ENCODE measurements around the gene CYP11A1. TPM values are rescaled to one million over a fixed set of nuclear protein-coding genes. Genes with fewer than 3 reads are reported as not detected.

CYP11A1 gene
- polyA plus RNA-seq, 4 donors = 0.54 to 2.7 (median 0.73) TPM

DNA sequence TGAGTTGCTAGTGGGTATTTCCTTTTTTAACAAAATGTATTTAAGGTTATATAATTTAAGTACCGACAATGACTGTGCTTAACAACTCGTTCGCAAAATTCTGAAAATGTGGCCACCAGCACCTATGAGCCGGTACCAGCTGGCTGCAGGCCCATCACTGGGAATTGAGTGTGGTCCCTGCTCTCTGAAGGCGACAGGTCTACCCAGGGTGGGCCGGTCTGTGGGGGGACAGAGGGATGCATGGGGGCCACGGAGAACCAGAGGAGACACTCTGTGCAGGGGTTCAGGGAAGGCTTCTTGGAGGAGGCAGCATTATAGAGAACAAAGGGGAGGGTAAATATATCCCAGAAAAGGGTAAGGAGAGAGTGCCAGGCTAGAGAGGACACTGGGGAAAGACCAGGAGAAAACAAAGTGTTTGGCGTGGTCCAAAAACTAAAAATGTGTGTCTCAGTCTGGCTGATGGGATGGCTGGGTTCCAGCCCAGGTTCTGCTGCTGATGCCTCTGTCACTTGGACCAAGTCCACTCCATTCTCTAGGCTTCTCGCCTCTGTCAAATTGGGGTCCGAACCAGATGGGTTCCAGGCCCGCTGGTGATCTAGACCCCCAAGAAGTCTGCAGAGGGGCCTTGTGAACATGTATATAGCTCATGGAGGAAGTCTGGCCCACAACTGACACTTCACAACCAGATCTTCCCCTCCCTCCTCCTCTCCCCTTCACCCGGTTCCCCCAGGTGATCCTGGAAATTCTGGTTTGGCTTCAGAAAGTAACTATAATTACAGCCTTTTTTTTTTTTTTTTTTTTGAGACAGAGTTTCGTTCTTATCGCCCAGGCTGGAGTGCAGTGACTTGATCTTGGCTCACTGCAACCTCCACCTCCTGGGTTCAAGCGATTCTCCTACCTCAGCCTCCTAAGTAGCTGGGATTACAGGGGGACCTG, 10.7 kb upstream of the CYP11A1 start:
- no peak for FAIRE-seq
- H3K27ac ChIP-seq (ENCODE audit: low read depth in 1 of 3, low read length in 2 of 3) = no peak overlapping the region
- H3K4me3 ChIP-seq (ENCODE audit: low read depth in 1 of 3, low read length in 3 of 3) = no peak overlapping the region
- H3K9me3 ChIP-seq (ENCODE audit: control insufficient read depth in 2 of 2, insufficient read depth in 1 of 2, low read depth in 1 of 2, low read length in 1 of 2) = no peaks in the 10 kb centered on the region
- peaks cover 0 to 11% (median 0%) of the 10 kb centered on the region in 3 donors for H3K4me1 ChIP-seq (ENCODE audit: control insufficient read depth in 3 of 3, insufficient read depth in 2 of 3, low read depth in 1 of 3, low read length in 2 of 3)
- H3K27me3 ChIP-seq (ENCODE audit: control insufficient read depth in 3 of 3, insufficient read depth in 3 of 3, low read length in 3 of 3) = peaks cover 0 to 9% (median 0%) of the 10 kb centered on the region in 3 donors
- DNase-seq = no peak
- H3K36me3 ChIP-seq (ENCODE audit: control insufficient read depth in 3 of 3, insufficient read depth in 2 of 3, low read depth in 1 of 3, low read length in 3 of 3) = no peaks in the 10 kb centered on the region
- 75 to 82% (median 80%) methylated on average over 15 of the region's 15 CpGs for WGBS, 3 donors

DNA sequence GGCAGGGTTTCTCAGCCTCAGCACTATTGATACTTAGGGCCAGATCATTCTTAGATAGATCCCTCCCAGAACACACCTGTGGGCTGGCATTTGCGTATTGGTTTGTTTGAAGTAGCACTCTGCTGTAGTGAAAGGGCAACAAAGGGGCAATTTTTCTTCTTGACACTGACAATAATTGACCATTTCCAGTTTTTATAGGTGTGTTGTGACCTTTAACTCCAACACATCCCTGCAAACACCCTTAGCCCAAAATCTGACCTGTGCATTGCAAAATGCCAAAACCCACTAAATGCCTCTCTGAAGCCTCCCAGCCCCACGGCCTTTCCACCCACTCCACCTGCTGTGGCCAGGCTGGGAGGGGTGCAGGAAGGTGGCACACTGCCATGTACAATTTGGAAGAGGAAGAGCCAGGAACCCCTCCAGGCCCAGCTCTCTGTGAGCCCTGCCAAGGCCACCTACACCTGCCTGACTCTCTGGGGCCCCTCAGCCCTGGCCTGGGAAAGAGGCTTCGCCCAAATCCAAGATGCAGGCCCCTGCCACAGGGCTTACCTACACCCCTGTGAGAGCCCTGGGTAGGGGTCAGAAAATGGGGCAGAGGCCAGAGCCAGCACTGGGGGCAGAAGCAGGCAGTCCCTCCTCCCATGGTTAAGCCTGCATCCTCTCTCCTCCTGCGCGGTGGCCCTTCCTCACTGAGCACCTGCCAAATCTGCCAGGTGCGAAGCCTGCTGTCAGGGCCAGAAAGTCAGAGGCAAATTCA, 9.6 kb upstream of the CYP11A1 start:
- Histone ChIP-seq H3K27ac (ENCODE audit: low read depth in 1 of 3, low read length in 2 of 3) (no peak overlapping the region), H3K27me3 (ENCODE audit: control insufficient read depth in 3 of 3, insufficient read depth in 3 of 3, low read length in 3 of 3) (peaks cover 0 to 14% (median 0%) of the 10 kb centered on the region in 3 donors), H3K4me1 (ENCODE audit: control insufficient read depth in 3 of 3, insufficient read depth in 2 of 3, low read depth in 1 of 3, low read length in 2 of 3) (peaks cover 0 to 11% (median 0%) of the 10 kb centered on the region in 3 donors), H3K36me3 (ENCODE audit: control insufficient read depth in 3 of 3, insufficient read depth in 2 of 3, low read depth in 1 of 3, low read length in 3 of 3) (no peaks in the 10 kb centered on the region), H3K9me3 (ENCODE audit: control insufficient read depth in 2 of 2, insufficient read depth in 1 of 2, low read depth in 1 of 2, low read length in 1 of 2) (no peaks in the 10 kb centered on the region), H3K4me3 (ENCODE audit: low read depth in 1 of 3, low read length in 3 of 3) (no peak overlapping the region)
- DNase-seq (no peak), FAIRE-seq (no peak)
- WGBS, 3 donors = 57 to 70% (median 62%) methylated on average over 6 of the region's 6 CpGs

GRCh38 chr15:74376226-74376625, 8.8 kb upstream of the CYP11A1 start:
- Histone ChIP-seq H3K27ac (ENCODE audit: low read depth in 1 of 3, low read length in 2 of 3) (no peak overlapping the region), H3K4me1 (ENCODE audit: control insufficient read depth in 3 of 3, insufficient read depth in 2 of 3, low read depth in 1 of 3, low read length in 2 of 3) (peaks cover 0 to 11% (median 0%) of the 10 kb centered on the region in 3 donors), H3K4me3 (ENCODE audit: low read depth in 1 of 3, low read length in 3 of 3) (no peak overlapping the region), H3K27me3 (ENCODE audit: control insufficient read depth in 3 of 3, insufficient read depth in 3 of 3, low read length in 3 of 3) (peaks cover 0 to 17% (median 0%) of the 10 kb centered on the region in 3 donors), H3K9me3 (ENCODE audit: control insufficient read depth in 2 of 2, insufficient read depth in 1 of 2, low read depth in 1 of 2, low read length in 1 of 2) (no peaks in the 10 kb centered on the region), H3K36me3 (ENCODE audit: control insufficient read depth in 3 of 3, insufficient read depth in 2 of 3, low read depth in 1 of 3, low read length in 3 of 3) (no peaks in the 10 kb centered on the region)
- no peak for DNase-seq
- WGBS, 3 donors = 42 to 83% (median 82%) methylated on average over 1 of the region's 1 CpG
- no peak for FAIRE-seq

- 13 to 14% (median 14%) methylated on average over 9 of the region's 9 CpGs for WGBS, 3 donors
- FAIRE-seq (no peak), DNase-seq (peak; percentile 79 to 82)
- Histone ChIP-seq H3K27me3 (ENCODE audit: control insufficient read depth in 3 of 3, insufficient read depth in 3 of 3, low read length in 3 of 3) (peaks cover 0 to 14% (median 0%) of the 10 kb centered on the region in 3 donors), H3K27ac (ENCODE audit: low read depth in 1 of 3, low read length in 2 of 3) (no peak overlapping the region), H3K9me3 (ENCODE audit: control insufficient read depth in 2 of 2, insufficient read depth in 1 of 2, low read depth in 1 of 2, low read length in 1 of 2) (no peaks in the 10 kb centered on the region), H3K36me3 (ENCODE audit: control insufficient read depth in 3 of 3, insufficient read depth in 2 of 3, low read depth in 1 of 3, low read length in 3 of 3) (no peaks in the 10 kb centered on the region), H3K4me1 (ENCODE audit: control insufficient read depth in 3 of 3, insufficient read depth in 2 of 3, low read depth in 1 of 3, low read length in 2 of 3) (peaks cover 0 to 11% (median 0%) of the 10 kb centered on the region in 3 donors), H3K4me3 (ENCODE audit: low read depth in 1 of 3, low read length in 3 of 3) (no peak overlapping the region)
Observed at GRCh38 chr15:74375303-74375693, 7.9 kb upstream of the CYP11A1 start.

DNA sequence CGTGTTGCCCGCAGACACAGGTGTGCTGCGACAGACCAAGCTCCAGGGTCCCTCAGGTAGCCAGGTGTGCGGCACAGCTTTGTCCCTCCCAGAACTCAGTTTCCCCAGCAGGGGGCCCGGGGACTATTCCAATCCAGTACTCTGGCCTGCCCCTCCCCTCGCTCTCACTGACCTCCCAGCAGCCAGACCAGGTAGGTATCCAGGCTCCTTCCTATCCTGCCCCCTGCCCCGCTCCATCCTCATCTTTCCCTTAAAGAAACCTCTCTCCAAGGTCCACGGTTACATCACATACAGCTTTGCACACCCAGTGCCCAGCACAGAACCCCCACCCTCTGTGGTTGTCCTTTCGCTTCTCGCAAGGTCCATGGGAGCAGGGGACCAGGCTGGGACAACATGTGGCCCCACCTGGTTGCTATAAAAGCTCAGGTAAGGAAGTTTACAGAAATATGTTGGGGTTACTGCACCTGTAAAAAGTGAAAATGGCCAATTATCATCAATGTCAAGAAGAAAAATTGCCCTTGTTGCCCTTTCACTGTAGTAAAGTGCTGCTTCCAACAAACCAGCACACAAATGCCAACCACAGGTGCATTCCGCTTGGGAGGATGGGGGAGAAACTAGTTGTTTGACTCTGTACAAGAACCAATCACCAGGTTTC, 7.3 kb upstream of the CYP11A1 start:
- H3K4me3 ChIP-seq (ENCODE audit: low read depth in 1 of 3, low read length in 3 of 3) = no peak overlapping the region
- peaks cover 0 to 11% (median 0%) of the 10 kb centered on the region in 3 donors for H3K4me1 ChIP-seq (ENCODE audit: control insufficient read depth in 3 of 3, insufficient read depth in 2 of 3, low read depth in 1 of 3, low read length in 2 of 3)
- DNase-seq (no peak), FAIRE-seq (no peak)
- 19 to 23% (median 22%) methylated on average over 10 to 11 of the region's 11 CpGs for WGBS, 3 donors
- H3K9me3 ChIP-seq (ENCODE audit: control insufficient read depth in 2 of 2, insufficient read depth in 1 of 2, low read depth in 1 of 2, low read length in 1 of 2) = no peaks in the 10 kb centered on the region
- H3K27me3 ChIP-seq (ENCODE audit: control insufficient read depth in 3 of 3, insufficient read depth in 3 of 3, low read length in 3 of 3) = peaks cover 0 to 14% (median 0%) of the 10 kb centered on the region in 3 donors
- no peak overlapping the region for H3K27ac ChIP-seq (ENCODE audit: low read depth in 1 of 3, low read length in 2 of 3)
- no peaks in the 10 kb centered on the region for H3K36me3 ChIP-seq (ENCODE audit: control insufficient read depth in 3 of 3, insufficient read depth in 2 of 3, low read depth in 1 of 3, low read length in 3 of 3)

DNA sequence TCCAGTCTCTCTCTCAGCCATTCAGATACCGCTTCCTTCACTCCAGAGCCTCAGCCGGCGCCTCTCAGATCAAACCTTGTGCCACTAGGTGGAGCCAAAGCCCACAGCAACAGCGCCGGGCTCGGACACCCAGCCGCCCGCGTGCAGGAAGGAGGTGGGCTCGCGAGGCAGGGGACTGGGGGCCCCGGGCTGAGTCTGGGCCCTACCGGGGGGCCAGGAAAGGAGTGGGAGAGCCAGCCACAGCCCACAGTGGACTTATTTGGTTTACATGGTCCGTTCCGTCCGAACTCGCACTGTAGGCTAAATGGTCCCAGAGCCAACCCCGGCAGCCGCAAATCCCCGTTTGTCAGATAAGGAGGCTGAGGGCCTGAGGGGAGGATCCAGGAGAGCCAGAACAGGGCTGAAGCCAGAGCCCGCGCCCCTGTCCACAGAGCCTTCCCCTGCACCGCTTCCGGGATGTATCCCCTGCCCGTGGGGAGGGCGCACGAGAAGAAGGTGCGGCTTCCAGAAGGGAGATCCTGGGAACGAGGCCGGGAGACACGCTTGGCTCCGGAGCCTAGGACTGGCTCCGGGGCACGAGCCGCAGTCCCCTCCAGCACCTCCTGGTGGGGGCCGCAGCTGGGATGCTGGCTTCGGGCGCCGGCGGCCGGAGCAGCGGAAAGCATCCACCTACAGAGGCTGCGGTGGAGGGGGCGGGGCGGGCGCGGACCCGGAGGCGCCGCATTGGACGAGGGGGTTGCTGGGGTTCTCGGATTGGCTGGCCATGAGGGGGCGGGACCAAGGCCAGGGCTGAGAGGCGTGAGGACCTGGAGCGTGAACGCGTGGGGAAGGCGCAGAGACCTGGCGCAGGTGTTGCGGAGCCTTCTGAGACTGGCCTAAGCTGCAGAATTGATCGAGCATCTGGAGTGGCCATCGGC, 6.5 kb upstream of the CYP11A1 start:
- Histone ChIP-seq H3K27ac (ENCODE audit: low read depth in 1 of 3, low read length in 2 of 3) (peak overlapping the region in 1 of 3 donors; percentile 32), H3K4me1 (ENCODE audit: control insufficient read depth in 3 of 3, insufficient read depth in 2 of 3, low read depth in 1 of 3, low read length in 2 of 3) (peaks cover 0 to 11% (median 0%) of the 10 kb centered on the region in 3 donors), H3K36me3 (ENCODE audit: control insufficient read depth in 3 of 3, insufficient read depth in 2 of 3, low read depth in 1 of 3, low read length in 3 of 3) (no peaks in the 10 kb centered on the region), H3K9me3 (ENCODE audit: control insufficient read depth in 2 of 2, insufficient read depth in 1 of 2, low read depth in 1 of 2, low read length in 1 of 2) (no peaks in the 10 kb centered on the region), H3K4me3 (ENCODE audit: low read depth in 1 of 3, low read length in 3 of 3) (peak overlapping the region; percentile 17 to 56 (median 48)), H3K27me3 (ENCODE audit: control insufficient read depth in 3 of 3, insufficient read depth in 3 of 3, low read length in 3 of 3) (peaks cover 0 to 18% (median 0%) of the 10 kb centered on the region in 3 donors)
- 0% methylated on average over 48 to 62 of the region's 62 CpGs for WGBS, 3 donors
- DNase-seq = peak; percentile 91 to 94
- no peak for FAIRE-seq

DNA sequence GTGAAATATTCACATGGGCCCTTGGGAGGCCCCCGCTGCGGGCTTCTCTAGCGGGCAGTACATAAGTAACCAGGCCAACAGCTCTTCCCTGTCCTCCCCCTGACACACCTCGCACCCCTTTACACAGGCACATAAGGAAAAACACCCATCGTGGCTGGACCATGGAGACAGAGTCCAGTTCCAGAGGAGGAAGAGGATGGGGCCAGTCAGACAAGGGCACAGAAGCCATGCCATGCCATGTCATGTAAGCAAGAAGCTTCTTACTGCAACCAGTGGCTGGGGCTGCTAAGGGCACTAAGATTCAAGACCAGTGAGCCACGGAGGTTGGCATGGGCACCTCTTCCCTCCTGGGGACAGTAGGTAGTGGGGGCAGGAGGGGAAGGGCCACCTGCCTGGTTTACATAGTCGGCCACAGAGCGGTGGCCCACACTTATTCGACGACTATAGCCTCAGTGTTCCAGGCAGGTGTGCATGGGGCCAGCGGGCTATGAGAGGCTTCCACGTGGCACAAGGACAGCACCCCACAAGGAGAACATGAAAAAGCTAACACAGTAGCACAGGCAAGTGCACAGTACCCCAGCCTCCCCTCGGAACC, 5.7 kb upstream of the CYP11A1 start:
- no peaks in the 10 kb centered on the region for H3K36me3 ChIP-seq (ENCODE audit: control insufficient read depth in 3 of 3, insufficient read depth in 2 of 3, low read depth in 1 of 3, low read length in 3 of 3)
- 46 to 56% (median 56%) methylated on average over 13 of the region's 13 CpGs for WGBS, 3 donors
- no peak for DNase-seq
- no peak for FAIRE-seq
- H3K27me3 ChIP-seq (ENCODE audit: control insufficient read depth in 3 of 3, insufficient read depth in 3 of 3, low read length in 3 of 3) = peaks cover 0 to 18% (median under 1%) of the 10 kb centered on the region in 3 donors
- no peak overlapping the region for H3K27ac ChIP-seq (ENCODE audit: low read depth in 1 of 3, low read length in 2 of 3)
- no peaks in the 10 kb centered on the region for H3K9me3 ChIP-seq (ENCODE audit: control insufficient read depth in 2 of 2, insufficient read depth in 1 of 2, low read depth in 1 of 2, low read length in 1 of 2)
- peaks cover 0 to 11% (median 0%) of the 10 kb centered on the region in 3 donors for H3K4me1 ChIP-seq (ENCODE audit: control insufficient read depth in 3 of 3, insufficient read depth in 2 of 3, low read depth in 1 of 3, low read length in 2 of 3)
- no peak overlapping the region for H3K4me3 ChIP-seq (ENCODE audit: low read depth in 1 of 3, low read length in 3 of 3)
